Neural progenitor cell (in vitro differentiated cells): Measurements from ENCODE around the gene MYORG. TPM values are rescaled to one million over a fixed set of nuclear protein-coding genes. Genes with fewer than 3 reads are reported as not detected.

ENCODE experiments used
- DNase-seq: peaks from one replicate; pipeline ENCODE4 v3.0.0-alpha.2; 2016; ENCODE audit warnings: low spot score
- H2AFZ ChIP-seq: fragments of 200-600 bp; sonication (generic); replicated peaks from 2 replicates; pipeline ENCODE4 v1.6.1; 2016; ENCODE audit warnings: antibody characterized with exemption
- H3F3A ChIP-seq: fragments of 200-600 bp; sonication (generic); 2 replicates; pipeline ENCODE4 v1.6.1; 2016; ENCODE audit warnings: antibody characterized with exemption, low read depth
- H3K27ac ChIP-seq: fragments of 200-600 bp; sonication (generic); 2 replicates; pipeline ENCODE4 v1.5.1; 2016; ENCODE audit warnings: mild to moderate bottlenecking
- H3K27me3 ChIP-seq: fragments of 200-600 bp; sonication (generic); 2 replicates; pipeline ENCODE4 v1.6.1; 2016; ENCODE audit warnings: mild to moderate bottlenecking, moderate library complexity
- H3K36me3 ChIP-seq: fragments of 200-600 bp; sonication (generic); 2 replicates; pipeline ENCODE4 v1.5.1; 2016
- H3K4me1 ChIP-seq: fragments of 200-600 bp; sonication (generic); 2 replicates; pipeline ENCODE4 v1.6.1; 2016; ENCODE audit warnings: mixed run types
- H3K4me2 ChIP-seq: fragments of 200-600 bp; sonication (generic); 2 replicates; pipeline ENCODE4 v1.6.1; 2016
- H3K4me3 ChIP-seq: fragments of 200-600 bp; sonication (generic); 2 replicates; pipeline ENCODE4 v1.5.1; 2016
- H3K79me2 ChIP-seq: fragments of 200-600 bp; sonication (generic); 2 replicates; pipeline ENCODE4 v1.6.1; 2016; ENCODE audit warnings: low read depth
- H3K9ac ChIP-seq: fragments of 200-600 bp; sonication (generic); 2 replicates; pipeline ENCODE4 v1.6.1; 2016
- H3K9me3 ChIP-seq: fragments of 200-600 bp; sonication (generic); 2 replicates; pipeline ENCODE4 v1.5.1; 2016; ENCODE audit warnings: low read depth
- H4K20me1 ChIP-seq: fragments of 200-600 bp; sonication (generic); 2 replicates; pipeline ENCODE4 v1.6.1; 2016; ENCODE audit warnings: low read depth
- H3K27ac Mint-ChIP-seq: 3 replicates; pipeline ENCODE4 v1.8.0; 2021; ENCODE audit warnings: mixed read lengths
- H3K27me3 Mint-ChIP-seq: 2 replicates; pipeline ENCODE4 v1.8.0; 2022; ENCODE audit warnings: low read depth, mild to moderate bottlenecking, inconsistent platforms, moderate library complexity, mixed read lengths; ENCODE audit not compliant: insufficient read depth
- H3K36me3 Mint-ChIP-seq: 3 replicates; pipeline ENCODE4 v1.8.0; 2021; ENCODE audit warnings: mixed read lengths
- H3K4me1 Mint-ChIP-seq: 3 replicates; pipeline ENCODE4 v1.8.0; 2021; ENCODE audit warnings: mixed read lengths
- H3K4me3 Mint-ChIP-seq: 3 replicates; pipeline ENCODE4 v1.8.0; 2021; ENCODE audit warnings: mild to moderate bottlenecking, moderate library complexity, mixed read lengths
- H3K9me3 Mint-ChIP-seq: 3 replicates; pipeline ENCODE4 v1.8.0; 2020; ENCODE audit warnings: mixed read lengths
- CTCF ChIP-seq: fragments of 200-600 bp; sonication (generic); IDR thresholded peaks from 2 replicates; pipeline ENCODE4 v1.5.1; 2017; ENCODE audit warnings: antibody characterized with exemption, mild to moderate bottlenecking
- EZH2 ChIP-seq: fragments of 200-600 bp; sonication (generic); IDR thresholded peaks from 2 replicates; pipeline ENCODE4 v1.6.1; 2017; ENCODE audit warnings: antibody characterized with exemption, mild to moderate bottlenecking, moderate library complexity
- EZH2phosphoT487 ChIP-seq: fragments of 200-600 bp; sonication (generic); IDR thresholded peaks from 2 replicates; pipeline ENCODE4 v1.6.1; 2017; ENCODE audit warnings: antibody characterized with exemption
- total RNA-seq: library from RNA; depleted of rRNA; stranded (reverse); fragments of >200 nt; gene quantifications from 2 replicates; pipeline ENCODE4 v1.2.3, GENCODE V29; 2015; ENCODE audit warnings: low replicate concordance

MYORG gene
- total RNA-seq, 1 donor from 2014 or later, result 0.04 TPM

GRCh38 chr9:34375901-34376595 lies 650 bp downstream of the MYORG start:
- Histone ChIP-seq H3K27ac (no peak overlapping the region), H3K36me3 (no peaks in the 10 kb centered on the region), H3K4me2 (peak overlapping the region; percentile 92), H3K9me3 (no peaks in the 10 kb centered on the region), H3K79me2 (no peaks in the 10 kb centered on the region), H4K20me1 (peaks cover 5% of the 10 kb centered on the region), H3K9ac (no peak overlapping the region), H3K4me1 (peaks cover 7% of the 10 kb centered on the region), H3K4me3 (peak overlapping the region; percentile 69), H2AFZ (no peak overlapping the region), H3K27me3 (peaks cover 79% of the 10 kb centered on the region), H3F3A (peaks cover 7% of the 10 kb centered on the region)
- H3K9me3 Mint-ChIP-seq, result peaks cover 7% of the 10 kb centered on the region
- TF ChIP-seq EZH2phosphoT487 (no peak), EZH2 (no peak), CTCF (peak; percentile 26)
- peak overlapping the region; percentile 88 for H3K4me3 Mint-ChIP-seq
- peaks cover 30% of the 10 kb centered on the region for H3K4me1 Mint-ChIP-seq
- H3K27me3 Mint-ChIP-seq, result peaks cover 33% of the 10 kb centered on the region
- H3K36me3 Mint-ChIP-seq, result peaks cover 10% of the 10 kb centered on the region
- H3K27ac Mint-ChIP-seq, result no peak overlapping the region
- peak; percentile 45 for DNase-seq

- H3K9ac ChIP-seq, result no peak overlapping the region
Measured at GRCh38 chr9:34374905-34375552, 1.7 kb downstream of the MYORG start.

GRCh38 chr9:34374339-34374738 lies 2.4 kb downstream of the MYORG start:
- H3K27ac ChIP-seq, result no peak overlapping the region
- no peaks in the 10 kb centered on the region for H3K36me3 ChIP-seq
- Mint-ChIP-seq H3K36me3 (peaks cover 18% of the 10 kb centered on the region), H3K4me1 (peaks cover 17% of the 10 kb centered on the region), H3K9me3 (peaks cover 9% of the 10 kb centered on the region), H3K27me3 (peaks cover 19% of the 10 kb centered on the region), H3K4me3 (no peak overlapping the region), H3K27ac (no peak overlapping the region)
- peaks cover 5% of the 10 kb centered on the region for H4K20me1 ChIP-seq
- H3K4me1 ChIP-seq, result no peaks in the 10 kb centered on the region
- H3K4me3 ChIP-seq, result no peak overlapping the region
- H3K27me3 ChIP-seq, result peaks cover 61% of the 10 kb centered on the region
- H3F3A ChIP-seq, result no peaks in the 10 kb centered on the region
- no peak overlapping the region for H3K9ac ChIP-seq
- TF ChIP-seq EZH2phosphoT487, result no peak
- TF ChIP-seq EZH2, result no peak
- TF ChIP-seq CTCF, result no peak
- H3K79me2 ChIP-seq, result no peaks in the 10 kb centered on the region
- no peak for DNase-seq
- H3K9me3 ChIP-seq, result no peaks in the 10 kb centered on the region
- no peak overlapping the region for H3K4me2 ChIP-seq
- H2AFZ ChIP-seq, result no peak overlapping the region

More at GRCh38 chr9:34374905-34375552, 1.7 kb downstream of the MYORG start:
- Histone ChIP-seq H3K4me2 (no peak overlapping the region), H3K4me1 (peaks cover 4% of the 10 kb centered on the region), H3F3A (peaks cover 4% of the 10 kb centered on the region), H3K27ac (no peak overlapping the region), H3K36me3 (no peaks in the 10 kb centered on the region), H3K79me2 (no peaks in the 10 kb centered on the region), H3K9me3 (no peaks in the 10 kb centered on the region), H3K4me3 (no peak overlapping the region), H3K27me3 (peaks cover 68% of the 10 kb centered on the region), H4K20me1 (peaks cover 5% of the 10 kb centered on the region), H2AFZ (no peak overlapping the region)
- DNase-seq, result peak; percentile 11
- no peak overlapping the region for H3K27ac Mint-ChIP-seq
- H3K36me3 Mint-ChIP-seq, result peaks cover 18% of the 10 kb centered on the region
- H3K4me1 Mint-ChIP-seq, result peaks cover 24% of the 10 kb centered on the region
- H3K9me3 Mint-ChIP-seq, result peaks cover 9% of the 10 kb centered on the region
- peaks cover 25% of the 10 kb centered on the region for H3K27me3 Mint-ChIP-seq
- H3K4me3 Mint-ChIP-seq, result peak overlapping the region; percentile 88
- no peak for TF ChIP-seq CTCF
- TF ChIP-seq EZH2phosphoT487, result no peak
- no peak for TF ChIP-seq EZH2
